Stimulated activated CD4-positive, alpha-beta T cell treated with anti-CD3 and anti-CD28 coated beads, Interleukin-4, amount 100 ng/mL, for 24 hours (primary cell): ENCODE data around the gene HBM.
"Not testable (repeated sequence)": the region's sequence is repeated elsewhere in the genome, so short reads cannot be mapped to it uniquely, and the experiment has no call there.

ENCODE experiments used
- DNase-seq: peaks from one replicate; pipeline ENCODE4 v3.0.0-alpha.2; 2020

Gene HBM

DNA sequence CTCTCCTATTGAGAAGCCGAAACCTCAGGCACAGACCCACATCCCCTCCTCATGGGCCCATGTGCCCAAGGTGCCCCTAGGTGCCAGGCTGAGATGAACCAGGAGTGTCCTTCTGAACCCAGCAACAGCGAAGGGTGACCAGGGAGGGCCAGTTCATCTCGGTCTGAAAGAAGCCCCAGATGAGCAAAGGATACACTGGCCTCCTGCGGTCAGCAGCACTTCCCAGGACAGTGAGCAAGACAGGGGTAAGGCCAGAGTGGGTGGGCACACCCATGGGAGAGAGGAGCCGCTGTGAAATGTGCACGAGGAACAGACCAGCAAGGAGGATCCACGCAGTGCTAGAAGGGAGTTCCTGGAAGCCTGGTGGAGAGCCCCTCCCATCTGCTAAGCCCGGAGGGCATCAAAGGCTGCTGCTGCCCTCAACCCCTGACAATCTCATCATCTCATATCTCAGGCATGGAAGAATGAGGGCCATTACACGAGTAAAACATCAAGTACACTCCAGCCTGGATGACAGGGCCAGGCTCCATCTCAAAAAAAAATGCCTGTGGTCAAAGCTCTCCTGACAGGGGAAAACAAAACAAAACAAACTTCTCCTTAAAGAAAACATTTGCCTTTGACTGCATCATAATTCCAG lies 16.6 kb upstream of the HBM start:
- DNase-seq: no peak

DNA sequence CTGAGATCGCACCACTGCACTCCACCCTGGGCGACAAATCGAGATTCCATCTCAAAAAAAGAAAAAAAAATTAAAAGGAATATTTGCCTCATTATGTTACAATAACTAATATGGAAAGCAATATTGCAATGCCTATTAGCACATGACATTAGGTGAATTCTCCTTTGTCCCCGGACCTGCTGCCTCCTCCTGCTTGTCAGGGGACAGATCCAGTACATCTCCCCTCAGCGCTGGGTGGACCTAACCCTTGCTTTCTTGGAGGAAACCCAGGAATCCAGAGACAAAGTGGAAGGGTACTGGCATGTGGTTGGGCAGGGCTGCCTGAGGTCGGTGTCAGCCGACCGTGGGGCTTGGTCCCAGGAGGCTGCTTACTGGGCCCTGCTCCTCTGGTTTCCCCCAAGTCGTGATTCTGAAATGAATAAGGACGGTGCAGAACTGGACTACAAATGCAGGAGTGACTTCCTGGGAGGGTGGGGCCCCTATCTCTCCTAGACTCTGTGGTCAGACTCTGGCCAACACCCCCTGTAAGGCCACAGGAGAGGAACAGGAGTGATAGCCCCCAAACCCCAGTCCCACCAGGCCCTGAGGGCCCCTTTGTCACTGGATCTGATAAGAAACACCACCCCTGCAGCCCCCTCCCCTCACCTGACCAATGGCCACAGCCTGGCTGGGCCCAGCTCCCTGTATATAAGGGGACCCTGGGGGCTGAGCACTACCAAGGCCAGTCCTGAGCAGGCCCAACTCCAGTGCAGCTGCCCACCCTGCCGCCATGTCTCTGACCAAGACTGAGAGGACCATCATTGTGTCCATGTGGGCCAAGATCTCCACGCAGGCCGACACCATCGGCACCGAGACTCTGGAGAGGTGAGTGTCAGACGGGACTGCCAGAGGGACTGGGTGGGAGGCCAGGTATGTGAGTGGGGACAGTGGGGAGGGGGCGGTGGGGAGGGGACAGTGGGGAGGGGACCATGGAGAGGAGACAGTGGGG lies 13.3 kb upstream of the HBM start, which contains the start of gene HBZ:
Gene HBZ, plus strand, starts transcription at position 504 of the 988 bp plus-strand sequence. Its CDS starts 266 bp downstream, at position 770.
- DNase-seq: no peak

DNA sequence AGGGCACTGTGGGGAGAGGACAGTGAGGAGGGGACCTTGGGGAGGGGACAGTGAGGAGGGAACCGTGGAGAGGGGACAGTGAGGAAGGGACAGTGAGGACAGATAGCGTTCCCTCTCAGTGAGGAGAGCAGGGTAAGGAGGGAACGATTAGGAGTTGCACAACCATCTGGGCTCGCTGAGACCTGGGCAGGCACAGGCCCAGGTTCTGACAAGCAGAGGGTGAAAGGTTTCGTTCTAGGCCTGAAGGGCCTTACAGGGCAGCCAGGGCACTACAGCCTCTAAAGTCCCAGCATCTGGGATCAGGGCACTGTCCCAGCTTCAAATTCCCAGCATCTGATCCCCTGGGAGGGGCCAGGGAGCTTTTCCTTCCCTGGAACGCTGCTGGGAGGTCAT lies 12.7 kb upstream of the HBM start:
- not testable (repeated sequence) for DNase-seq

DNA sequence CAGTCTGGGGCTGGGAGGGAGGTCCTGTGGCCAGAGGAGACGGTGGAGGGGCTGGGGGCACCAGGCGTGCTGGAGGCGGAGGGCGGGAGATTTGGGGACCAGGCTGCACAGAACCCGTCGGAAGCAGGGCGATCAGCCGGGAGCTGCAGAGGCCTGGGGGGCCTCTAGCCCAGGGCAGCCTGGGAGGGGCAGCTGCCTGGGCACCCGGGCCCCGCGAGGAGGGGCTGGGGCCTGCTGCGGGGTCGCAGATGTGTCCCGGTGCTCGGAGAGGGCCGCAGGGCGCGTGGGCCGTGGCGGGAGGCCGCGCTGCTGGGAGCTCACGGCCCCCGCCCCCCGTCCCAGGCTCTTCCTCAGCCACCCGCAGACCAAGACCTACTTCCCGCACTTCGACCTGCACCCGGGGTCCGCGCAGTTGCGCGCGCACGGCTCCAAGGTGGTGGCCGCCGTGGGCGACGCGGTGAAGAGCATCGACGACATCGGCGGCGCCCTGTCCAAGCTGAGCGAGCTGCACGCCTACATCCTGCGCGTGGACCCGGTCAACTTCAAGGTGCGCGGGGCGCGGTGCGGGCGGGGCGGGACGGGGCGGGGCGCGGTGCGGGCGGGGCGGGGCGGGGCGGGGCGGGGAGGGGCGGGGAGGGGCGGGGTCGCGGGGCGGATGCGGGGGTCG lies 12.1 kb upstream of the HBM start:
- not testable (repeated sequence) for DNase-seq

DNA sequence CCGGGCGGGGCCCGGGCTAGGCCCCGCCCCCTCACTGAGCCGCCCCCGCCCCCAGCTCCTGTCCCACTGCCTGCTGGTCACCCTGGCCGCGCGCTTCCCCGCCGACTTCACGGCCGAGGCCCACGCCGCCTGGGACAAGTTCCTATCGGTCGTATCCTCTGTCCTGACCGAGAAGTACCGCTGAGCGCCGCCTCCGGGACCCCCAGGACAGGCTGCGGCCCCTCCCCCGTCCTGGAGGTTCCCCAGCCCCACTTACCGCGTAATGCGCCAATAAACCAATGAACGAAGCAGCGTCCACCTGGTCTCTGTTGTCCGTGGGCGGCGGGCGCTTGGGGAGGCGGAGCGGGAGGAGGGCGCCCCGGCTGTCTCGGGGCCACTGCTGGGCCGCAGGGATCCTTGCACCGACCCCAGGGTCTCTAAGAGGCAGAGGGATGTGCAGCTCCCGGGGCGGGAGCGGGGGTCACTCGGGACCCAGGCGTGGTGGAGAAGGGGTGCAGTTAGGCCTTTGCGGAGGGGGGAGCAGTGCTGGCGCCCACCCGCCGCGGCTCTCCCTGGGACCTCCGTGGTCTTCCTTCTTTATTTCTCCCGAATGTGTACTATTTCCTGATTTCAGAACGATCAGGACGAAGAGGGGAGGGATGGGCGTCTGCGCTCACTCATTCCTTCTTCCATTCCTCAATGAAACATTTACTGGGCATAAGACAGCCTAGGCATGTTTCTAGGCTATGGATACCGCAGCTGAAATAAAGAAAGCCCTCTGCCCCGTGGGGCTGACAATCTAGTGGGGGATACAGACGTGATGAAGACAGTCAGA lies 11.4 kb upstream of the HBM start:
- DNase-seq: no peak

DNA sequence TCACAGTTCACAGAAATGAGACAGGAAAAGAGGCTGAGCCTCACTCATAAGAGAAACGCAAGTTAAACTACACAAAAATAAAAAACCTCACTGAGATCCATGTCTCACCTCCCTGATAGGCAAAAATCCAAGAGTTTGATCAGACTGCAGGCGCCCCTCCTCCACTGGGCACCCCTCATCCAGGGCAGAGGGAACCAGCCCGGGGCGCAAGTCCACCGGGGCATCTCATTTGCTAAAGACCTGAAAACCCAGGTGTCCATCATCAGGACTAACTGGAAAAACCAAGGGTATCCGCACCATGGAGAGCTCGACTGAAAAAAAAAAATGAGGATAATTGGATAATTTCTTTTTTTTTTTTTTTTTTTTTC lies 10.8 kb upstream of the HBM start:
- no peak for DNase-seq

DNA sequence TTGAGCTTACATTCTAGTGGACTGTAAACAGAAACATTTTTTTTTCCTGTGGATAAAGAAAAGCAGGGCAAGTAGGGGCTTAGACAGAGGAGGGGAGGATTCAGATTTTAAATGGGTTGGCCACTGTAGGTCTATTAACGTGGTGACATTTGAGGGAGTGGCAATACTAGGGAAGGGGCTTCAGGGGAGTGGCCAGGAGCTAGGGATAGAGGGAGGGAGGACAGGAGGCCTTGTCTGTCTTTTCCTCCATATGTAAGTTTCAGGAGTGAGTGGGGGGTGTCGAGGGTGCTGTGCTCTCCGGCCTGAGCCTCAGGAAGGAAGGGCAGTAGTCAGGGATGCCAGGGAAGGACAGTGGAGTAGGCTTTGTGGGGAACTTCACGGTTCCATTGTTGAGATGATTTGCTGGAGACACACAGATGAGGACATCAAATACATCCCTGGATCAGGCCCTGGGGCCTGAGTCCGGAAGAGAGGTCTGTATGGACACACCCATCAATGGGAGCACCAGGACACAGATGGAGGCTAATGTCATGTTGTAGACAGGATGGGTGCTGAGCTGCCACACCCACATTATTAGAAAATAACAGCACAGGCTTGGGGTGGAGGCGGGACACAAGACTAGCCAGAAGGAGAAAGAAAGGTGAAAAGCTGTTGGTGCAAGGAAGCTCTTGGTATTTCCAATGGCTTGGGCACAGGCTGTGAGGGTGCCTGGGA lies 6.5 kb upstream of the HBM start:
- no peak for DNase-seq

DNA sequence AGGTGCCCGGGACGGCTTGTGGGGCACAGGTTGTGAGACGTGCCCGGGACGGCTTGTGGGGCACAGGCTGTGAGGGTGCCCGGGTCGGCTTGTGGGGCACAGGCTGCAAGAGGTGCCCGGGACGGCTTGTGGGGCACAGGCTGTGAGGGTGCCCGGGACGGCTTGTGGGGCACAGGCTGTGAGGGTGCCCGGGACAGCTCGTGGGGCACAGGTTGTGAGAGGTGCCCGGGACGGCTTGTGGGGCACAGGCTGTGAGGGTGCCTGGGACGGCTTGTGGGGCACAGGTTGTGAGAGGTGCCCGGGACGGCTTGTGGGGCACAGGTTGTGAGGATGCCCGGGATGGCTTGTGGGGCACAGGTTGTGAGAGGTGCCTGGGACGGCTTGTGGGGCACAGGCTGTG lies 5.5 kb upstream of the HBM start:
- DNase-seq: not testable (repeated sequence)

DNA sequence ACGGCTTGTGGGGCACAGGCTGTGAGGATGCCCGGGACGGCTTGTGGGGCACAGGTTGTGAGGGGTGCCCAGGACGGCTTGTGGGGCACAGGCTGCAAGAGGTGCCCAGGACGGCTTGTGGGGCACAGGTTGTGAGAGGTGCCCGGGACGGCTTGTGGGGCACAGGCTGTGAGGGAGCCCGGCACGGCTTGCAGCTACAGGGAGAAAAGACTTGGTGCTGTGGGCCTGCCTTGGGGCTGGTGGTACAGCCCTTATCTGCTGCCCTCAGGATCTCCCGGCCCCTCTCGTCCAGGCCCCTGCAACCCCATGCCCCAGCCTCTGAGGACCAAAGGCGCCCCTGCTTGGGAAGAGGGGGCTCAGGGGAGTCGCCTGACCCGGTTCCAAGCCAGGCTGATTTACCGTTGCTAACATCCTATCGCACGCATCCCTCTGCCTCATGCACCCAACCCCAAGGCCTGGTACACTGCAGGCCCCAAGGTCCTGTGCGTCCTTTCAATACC lies 5.0 kb upstream of the HBM start:
- DNase-seq: no peak

DNA sequence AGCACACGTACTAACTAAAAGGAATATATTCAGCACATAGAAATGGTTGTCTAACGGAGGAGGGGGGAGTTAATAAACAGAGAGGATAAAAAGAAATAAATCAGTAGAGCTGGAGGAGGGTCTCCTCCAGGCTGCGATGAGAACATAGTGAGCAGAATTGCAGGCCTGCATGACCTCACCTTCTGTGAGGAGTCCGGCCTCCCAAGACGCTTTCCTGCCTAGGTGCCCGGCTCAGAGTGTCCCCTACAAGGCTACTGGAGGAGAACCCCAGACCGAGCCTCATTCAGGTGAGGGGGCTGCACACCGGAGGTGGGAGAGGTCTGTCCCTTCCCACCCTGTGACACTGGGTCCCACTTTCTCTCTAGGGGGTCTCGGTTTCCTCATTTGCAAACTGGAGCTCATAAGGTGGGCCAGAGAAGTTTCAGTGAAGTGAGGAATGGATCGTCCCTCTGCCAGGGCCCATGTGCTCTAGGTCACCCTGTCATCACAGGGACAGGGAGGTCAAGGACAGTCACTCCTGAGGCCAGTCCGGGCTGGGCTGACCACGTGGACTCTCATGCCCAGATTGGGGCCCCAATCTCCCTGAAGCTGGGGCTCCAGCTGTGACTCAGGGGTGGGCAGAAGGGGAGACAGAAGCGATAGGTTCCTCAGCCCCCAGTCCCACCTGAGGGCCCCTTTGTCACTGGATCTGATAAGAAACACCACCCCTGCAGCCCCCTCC lies 3.3 kb upstream of the HBM start:
- no peak for DNase-seq

DNA sequence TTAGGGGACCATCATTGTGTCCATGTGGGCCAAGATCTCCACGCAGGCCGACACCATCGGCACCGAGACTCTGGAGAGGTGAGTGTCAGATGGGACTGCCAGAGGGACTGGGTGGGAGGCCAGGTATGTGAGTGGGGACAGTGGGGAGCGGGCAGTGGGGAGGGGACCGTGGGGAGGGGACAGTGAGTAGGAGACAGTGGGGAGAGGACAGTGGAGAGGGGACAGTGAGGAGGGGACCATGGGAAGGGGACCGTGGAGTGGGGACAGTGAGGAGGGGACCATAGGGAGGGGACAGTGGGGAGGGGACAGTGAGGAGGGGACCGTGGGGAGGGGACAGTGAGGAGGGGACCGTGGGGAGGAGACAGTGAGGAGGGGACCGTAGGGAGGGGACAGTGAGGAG lies 2.6 kb upstream of the HBM start:
- not testable (repeated sequence) for DNase-seq

DNA sequence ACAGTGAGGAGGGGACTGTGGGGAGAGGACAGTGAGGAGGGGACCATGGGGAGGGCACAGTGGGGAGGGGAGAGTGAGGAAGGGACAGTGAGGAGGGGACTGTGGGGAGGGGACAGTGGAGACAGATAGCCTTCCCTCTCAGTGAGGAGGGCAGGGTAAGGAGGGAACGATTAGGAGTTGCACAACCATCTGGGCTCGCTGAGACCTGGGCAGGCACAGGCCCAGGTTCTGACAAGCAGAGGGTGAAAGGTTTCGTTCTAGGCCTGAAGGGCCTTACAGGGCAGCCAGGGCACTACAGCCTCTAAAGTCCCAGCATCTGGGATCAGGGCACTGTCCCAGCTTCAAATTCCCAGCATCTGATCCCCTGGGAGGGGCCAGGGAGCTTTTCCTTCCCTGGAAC lies 2.1 kb upstream of the HBM start:
- DNase-seq: not testable (repeated sequence)

DNA sequence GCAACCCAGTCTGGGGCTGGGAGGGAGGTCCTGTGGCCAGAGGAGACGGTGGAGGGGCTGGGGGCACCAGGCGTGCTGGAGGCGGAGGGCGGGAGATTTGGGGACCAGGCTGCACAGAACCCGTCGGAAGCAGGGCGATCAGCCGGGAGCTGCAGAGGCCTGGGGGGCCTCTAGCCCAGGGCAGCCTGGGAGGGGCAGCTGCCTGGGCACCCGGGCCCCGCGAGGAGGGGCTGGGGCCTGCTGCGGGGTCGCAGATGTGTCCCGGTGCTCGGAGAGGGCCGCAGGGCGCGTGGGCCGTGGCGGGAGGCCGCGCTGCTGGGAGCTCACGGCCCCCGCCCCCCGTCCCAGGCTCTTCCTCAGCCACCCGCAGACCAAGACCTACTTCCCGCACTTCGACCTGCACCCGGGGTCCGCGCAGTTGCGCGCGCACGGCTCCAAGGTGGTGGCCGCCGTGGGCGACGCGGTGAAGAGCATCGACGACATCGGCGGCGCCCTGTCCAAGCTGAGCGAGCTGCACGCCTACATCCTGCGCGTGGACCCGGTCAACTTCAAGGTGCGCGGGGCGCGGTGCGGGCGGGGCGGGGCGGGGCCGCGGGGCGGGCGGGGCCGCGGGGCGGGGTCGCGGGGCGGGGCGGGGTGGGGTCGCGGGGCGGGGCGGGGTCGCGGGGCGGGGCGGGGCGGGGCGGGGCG lies 1.5 kb upstream of the HBM start:
- not testable (repeated sequence) for DNase-seq

DNA sequence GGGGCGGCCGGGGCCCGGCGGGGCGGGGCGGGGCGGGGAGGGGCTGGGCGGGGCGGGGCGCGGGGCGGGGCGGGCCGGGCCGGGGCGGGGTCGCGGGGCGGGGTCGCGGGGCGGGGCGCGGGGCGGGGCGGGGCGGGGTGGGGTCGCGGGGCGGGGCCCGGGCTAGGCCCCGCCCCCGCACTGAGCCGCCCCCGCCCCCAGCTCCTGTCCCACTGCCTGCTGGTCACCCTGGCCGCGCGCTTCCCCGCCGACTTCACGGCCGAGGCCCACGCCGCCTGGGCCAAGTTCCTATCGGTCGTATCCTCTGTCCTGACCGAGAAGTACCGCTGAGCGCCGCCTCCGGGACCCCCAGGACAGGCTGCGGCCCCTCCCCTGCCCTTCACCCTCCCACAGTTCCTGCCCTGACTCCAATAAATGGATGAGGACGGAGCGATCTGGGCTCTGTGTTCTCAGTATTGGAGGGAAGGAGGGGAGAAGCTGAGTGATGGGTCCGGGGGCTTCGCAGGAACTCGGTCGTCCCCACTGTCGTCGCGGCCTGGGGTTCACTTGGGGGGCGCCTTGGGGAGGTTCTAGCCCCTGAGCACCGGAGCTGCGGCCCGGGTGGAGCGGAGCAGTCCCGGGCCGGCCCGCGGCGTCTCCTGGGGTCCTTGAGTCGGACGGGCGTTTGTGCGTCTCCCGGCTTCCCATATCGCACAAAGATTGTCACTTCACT lies 795 bp upstream of the HBM start:
- DNase-seq: no peak

DNA sequence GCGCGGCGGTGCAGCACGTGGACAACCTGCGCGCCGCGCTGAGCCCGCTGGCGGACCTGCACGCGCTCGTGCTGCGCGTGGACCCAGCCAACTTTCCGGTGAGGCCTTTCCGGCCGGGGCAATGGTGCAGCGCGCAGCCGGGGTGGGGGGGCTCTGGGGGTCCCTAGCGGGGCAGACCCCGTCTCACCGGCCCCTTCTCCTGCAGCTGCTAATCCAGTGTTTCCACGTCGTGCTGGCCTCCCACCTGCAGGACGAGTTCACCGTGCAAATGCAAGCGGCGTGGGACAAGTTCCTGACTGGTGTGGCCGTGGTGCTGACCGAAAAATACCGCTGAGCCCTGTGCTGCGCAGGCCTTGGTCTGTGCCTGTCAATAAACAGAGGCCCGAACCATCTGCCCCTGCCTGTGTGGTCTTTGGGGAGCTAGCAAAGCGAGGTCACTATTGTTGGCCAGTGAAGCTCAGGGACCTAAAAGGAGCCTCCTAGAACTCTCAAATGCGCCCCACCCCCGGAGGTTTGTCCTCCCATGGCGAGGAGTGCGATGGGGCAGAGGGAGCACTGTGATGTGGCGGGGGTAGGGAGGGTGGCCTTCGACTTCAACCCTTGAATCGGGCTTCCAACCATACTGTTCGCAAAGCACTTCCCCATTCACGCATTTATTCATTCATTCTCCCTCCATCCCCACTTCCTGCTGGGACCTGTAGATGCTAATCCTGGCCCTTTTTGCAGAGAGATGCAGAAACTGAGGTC lies 770 bp downstream of the HBM start:
- DNase-seq: no peak

DNA sequence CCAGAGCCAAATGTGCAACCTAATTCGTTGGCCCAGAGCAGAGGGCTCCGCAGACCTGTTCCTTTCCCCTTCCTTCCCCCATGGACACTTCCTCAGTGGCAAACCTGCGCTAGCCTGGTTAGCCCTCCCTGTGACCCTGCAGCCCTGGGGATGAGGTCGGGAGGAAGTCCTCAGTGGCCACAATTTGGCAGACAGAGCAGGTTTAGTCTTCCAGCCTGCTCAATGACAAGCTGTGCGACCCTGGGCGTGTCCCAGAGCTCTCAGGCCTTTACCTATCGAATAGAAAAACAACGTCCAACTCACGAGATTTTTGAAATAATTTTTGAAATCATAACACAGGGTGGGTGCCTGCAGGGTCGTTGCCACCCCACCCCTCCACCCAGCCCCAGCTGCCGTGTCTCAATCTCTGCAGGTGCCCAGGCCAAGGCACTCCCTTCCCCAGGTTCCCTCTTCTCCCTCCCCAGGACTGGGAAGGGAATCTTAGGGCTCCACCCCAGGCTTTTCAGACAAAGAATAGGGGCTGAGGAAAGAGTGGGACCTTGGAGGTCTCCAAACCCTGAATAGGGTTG lies 1.4 kb downstream of the HBM start:
- no peak for DNase-seq

DNA sequence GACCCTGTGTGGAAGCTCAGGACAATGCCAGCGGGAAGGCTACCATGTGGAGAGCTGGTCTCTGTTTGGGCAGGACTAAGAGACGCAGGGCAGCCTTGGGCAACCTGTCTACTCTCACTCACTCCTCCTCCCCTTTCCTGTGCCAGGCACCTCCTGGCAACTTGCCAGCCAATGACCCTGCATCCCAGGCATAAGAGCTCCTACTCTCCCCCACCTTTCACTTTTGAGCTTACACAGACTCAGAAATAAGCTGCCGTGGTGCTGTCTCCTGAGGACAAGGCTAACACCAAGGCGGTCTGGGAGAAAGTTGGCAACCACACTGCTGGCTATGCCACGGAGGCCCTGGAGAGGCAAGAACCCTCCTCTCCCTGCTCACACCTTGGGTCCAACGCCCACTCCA lies 2.6 kb downstream of the HBM start:
- no peak for DNase-seq

DNA sequence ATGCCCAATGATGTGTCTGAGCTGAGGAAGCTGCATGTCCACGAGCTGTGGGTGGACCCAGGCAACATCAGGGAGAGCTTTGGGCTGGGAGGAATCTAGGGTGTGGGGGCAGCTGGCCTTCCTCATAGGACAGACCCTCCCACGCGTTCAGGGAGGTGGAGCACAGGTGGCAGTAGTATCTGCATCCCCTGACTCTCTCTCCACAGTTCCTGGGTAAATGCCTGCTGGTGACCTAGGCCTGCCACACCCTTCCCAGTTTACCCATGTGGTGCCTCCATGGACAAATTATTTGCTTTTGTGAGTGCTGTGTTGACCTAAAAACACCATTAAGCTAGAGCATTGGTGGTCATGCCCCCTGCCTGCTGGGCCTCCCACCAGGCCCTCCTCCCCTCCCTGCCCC lies 3.2 kb downstream of the HBM start:
- DNase-seq: no peak

DNA sequence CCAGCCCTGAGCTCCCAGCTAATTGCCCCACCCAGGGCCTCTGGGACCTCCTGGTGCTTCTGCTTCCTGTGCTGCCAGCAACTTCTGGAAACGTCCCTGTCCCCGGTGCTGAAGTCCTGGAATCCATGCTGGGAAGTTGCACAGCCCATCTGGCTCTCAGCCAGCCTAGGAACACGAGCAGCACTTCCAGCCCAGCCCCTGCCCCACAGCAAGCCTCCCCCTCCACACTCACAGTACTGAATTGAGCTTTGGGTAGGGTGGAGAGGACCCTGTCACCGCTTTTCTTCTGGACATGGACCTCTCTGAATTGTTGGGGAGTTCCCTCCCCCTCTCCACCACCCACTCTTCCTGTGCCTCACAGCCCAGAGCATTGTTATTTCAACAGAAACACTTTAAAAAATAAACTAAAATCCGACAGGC lies 4.3 kb downstream of the HBM start:
- DNase-seq: not testable (repeated sequence)
